Spleen (tissue), 11 donors: ENCODE data around the gene NBEA. TPM values are rescaled to one million over a fixed set of nuclear protein-coding genes. Genes with fewer than 3 reads are reported as not detected.

Source experiments
- DNase-seq: peaks from one replicate; pipeline ENCODE4 v3.0.0-alpha.2; 2020
- H3K27ac ChIP-seq, 8 donors: fragments of 200-600 bp; sonication (generic) in 7 of 8; 1 replicate in 4 of 8; 2 replicates in 4 of 8; pipeline versions ENCODE4 v1.5.0 to v1.8.0; 2016 to 2021; ENCODE audit warnings: inconsistent platforms in 4 of 8, mild to moderate bottlenecking in 4 of 8, moderate library complexity in 1 of 8
- H3K27me3 ChIP-seq, 7 donors: fragments of 200-600 bp; sonication (generic) in 6 of 7; replicated peaks in 1 of 7; 1 replicate in 4 of 7; 2 replicates in 3 of 7; pipeline versions ENCODE4 v1.5.0 to v1.8.0; 2016 to 2021; ENCODE audit warnings: inconsistent platforms in 3 of 7, mild to moderate bottlenecking in 1 of 7
- H3K36me3 ChIP-seq, 6 donors: fragments of 200-600 bp; sonication (generic) in 5 of 6; 1 replicate in 4 of 6; 2 replicates in 2 of 6; pipeline versions ENCODE4 v1.5.0 to v1.8.0; 2016 to 2021; ENCODE audit warnings: inconsistent platforms in 2 of 6
- H3K4me1 ChIP-seq, 6 donors: fragments of 200-600 bp; sonication (generic) in 5 of 6; 1 replicate in 3 of 6; 2 replicates in 3 of 6; pipeline versions ENCODE4 v1.5.0 to v1.8.0; 2016 to 2021; ENCODE audit warnings: inconsistent platforms in 3 of 6
- H3K4me3 ChIP-seq, 8 donors: fragments of 200-600 bp; sonication (generic) in 7 of 8; 1 replicate in 4 of 8; 2 replicates in 4 of 8; pipeline versions ENCODE4 v1.5.0 to v1.8.0; 2016 to 2021; ENCODE audit warnings: inconsistent platforms in 4 of 8, mild to moderate bottlenecking in 4 of 8, moderate library complexity in 2 of 8
- H3K9me3 ChIP-seq, 8 donors: fragments of 200-600 bp; sonication (generic) in 7 of 8; 1 replicate in 4 of 8; 2 replicates in 4 of 8; pipeline versions ENCODE4 v1.5.0 to v1.8.0; 2016 to 2021; ENCODE audit warnings: inconsistent platforms in 4 of 8
- CTCF ChIP-seq, 11 experiments: fragments of 200-600 bp in 7 of 11; fragments of 450-650 bp in 4 of 11; sonication (generic) in 4 of 11; IDR thresholded peaks in 8 of 11; conservative IDR thresholded peaks in 3 of 11; 1 replicate in 7 of 11; 2 replicates in 4 of 11; pipeline versions ENCODE4 v1.4.0 to v1.8.0; 2016 to 2021; ENCODE audit warnings: antibody characterized with exemption in 11 of 11, inconsistent platforms in 4 of 11, mild to moderate bottlenecking in 1 of 11
- POLR2A ChIP-seq, 3 donors: fragments of 450-650 bp; IDR thresholded peaks; one replicate each; pipeline ENCODE4 v1.5.1; 2017; ENCODE audit warnings: antibody characterized with exemption in 3 of 3, mild to moderate bottlenecking in 1 of 3
- POLR2AphosphoS5 ChIP-seq, 3 donors: sonication (generic); formaldehyde crosslinking; IDR thresholded peaks; one replicate each; pipeline ENCODE4 v1.5.1; 2017; ENCODE audit warnings: antibody characterized with exemption in 3 of 3
- WGBS, 5 donors: extraction: QIAGEN DNeasy Blood & Tissue Kit in 3 of 5; methylation state at CpG; one replicate each; pipeline versions ENCODE4 v1.1.5 to v1.1.7; 2013 to 2018; 5-methylcytosine and 5-hydroxymethylcytosine counted together
- intact Hi-C: fragments of 100-400 bp; cut with DNase I; formaldehyde crosslinking; loops from one replicate; pipeline ENCODE4 v1.15.0; 2023; ENCODE audit warnings: low total_unique reads
- polyA plus RNA-seq, 3 donors: library from polyadenylated mRNA; stranded (reverse); fragments of 200-250 nt; gene quantifications; one replicate each; pipeline ENCODE4 v1.2.1, GENCODE V29; 2013
- total RNA-seq, 7 donors: library from RNA; depleted of rRNA in 3 of 7; stranded (reverse); fragments of >200 nt in 3 of 7; fragmentation: NEBNext Ultra II Directional in 4 of 7; extraction: Animal tissue kit (Norgen Biotek cat#: 25700) in 4 of 7; gene quantifications; one replicate each; pipeline versions ENCODE4 v1.1.0 to v1.2.1, GENCODE V29; 2016 to 2021
- donor health status: healthy with polysubstance abuse.
- donor health status: DM: no; HTN: no; CAD: no; lungs with moderate emphysema.
- donor health status: DM: no; HTN: no; CAD: no.
- donor health status: Bipolar disorder and iron deficiency.
- donor health status: healthy.
- donor health status: DM: no; HTN: no; CAD: no.
- donor health status: DM: yes; HTN: yes; CAD: no.

NBEA gene
- total and polyA plus RNA-seq, 10 donors, result 1.8 to 27.7 (median 12.9) TPM

GRCh38 chr13:35475212-35475959, 533.3 kb downstream of the NBEA start:
- WGBS, 5 donors, result 9 to 26% (median 15%) methylated on average over 8 to 47 of the region's 47 CpGs
- Histone ChIP-seq H3K27ac (peak overlapping the region in 7 of 8 donors; percentile 22 to 69 (median 68)), H3K4me1 (peaks cover 0 to 47% (median 23%) of the 10 kb centered on the region in 6 donors), H3K4me3 (peak overlapping the region; percentile 32 to 71 (median 38)), H3K36me3 (no peaks in the 10 kb centered on the region), H3K27me3 (peaks cover 0 to 98% (median 53%) of the 10 kb centered on the region in 7 donors), H3K9me3 (peaks cover 0 to 33% (median 0%) of the 10 kb centered on the region in 8 donors)
- TF ChIP-seq POLR2AphosphoS5 (IDR thresholded peaks at IDR 0.05), result peak in 2 of 3 donors; percentile 63 to 64
- no peak for TF ChIP-seq POLR2A (IDR thresholded peaks at IDR 0.05)
- DNase-seq, result peak; percentile 79
- intact Hi-C loops, result no loop called here

- Histone ChIP-seq H3K9me3 (peaks cover 0 to 25% (median 0%) of the 10 kb centered on the region in 8 donors), H3K27ac (peak within 1 kb of the TSS in 7 of 8 donors; percentile 22 to 69 (median 68)), H3K27me3 (peaks cover 0 to 92% (median 47%) of the 10 kb centered on the region in 7 donors), H3K4me3 (peak within 1 kb of the TSS; percentile 32 to 71 (median 38)), H3K4me1 (peaks cover 0 to 38% (median 20%) of the 10 kb centered on the region in 6 donors), H3K36me3 (no peaks in the 10 kb centered on the region)
- TF ChIP-seq POLR2A (IDR thresholded peaks at IDR 0.05), result no peak
- TF ChIP-seq POLR2AphosphoS5 (IDR thresholded peaks at IDR 0.05), result peak in 1 of 3 donors; percentile 45
- 15 to 19% (median 17%) methylated on average over 35 of the region's 35 CpGs for WGBS, 5 donors
- intact Hi-C loops, result no loop called here
- DNase-seq, result peak; percentile 63
These were observed 534.2 kb downstream of the NBEA start, which contains the start of gene MAB21L1 for GRCh38 chr13:35475960-35476943. TSS of gene MAB21L1 (minus strand) at chr13:35476689. CDS start at chr13:35476138, 551 bp downstream.

DNA sequence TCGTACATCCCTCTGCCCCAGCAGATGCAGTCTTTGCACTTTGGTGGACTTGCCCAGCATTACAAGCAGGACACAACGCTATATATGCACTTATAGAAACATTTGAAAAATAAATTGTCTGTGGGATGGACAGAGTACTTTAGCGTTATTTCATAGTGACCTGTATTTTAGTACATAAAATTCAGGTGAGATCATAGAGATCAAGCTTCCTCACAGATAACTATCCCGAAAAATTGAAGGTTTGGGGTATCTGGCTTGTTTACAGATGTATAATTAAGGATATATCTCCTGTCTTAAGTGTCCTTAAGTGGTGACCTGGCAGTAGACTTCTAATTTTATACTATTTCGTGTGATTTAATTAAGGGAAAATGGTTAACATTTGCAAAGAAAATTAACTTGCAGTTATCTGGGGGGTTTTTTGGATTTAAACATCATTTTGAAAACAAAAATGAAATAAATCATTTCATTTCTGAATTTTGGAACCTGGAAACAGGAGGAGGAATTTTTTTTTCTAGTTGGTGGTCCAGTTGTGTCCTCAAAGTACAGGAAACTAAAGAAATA, 535.4 kb downstream of the NBEA start:
- no peaks in the 10 kb centered on the region for H3K36me3 ChIP-seq
- H3K27ac ChIP-seq, result no peak overlapping the region
- H3K9me3 ChIP-seq, result peaks cover 0 to 14% (median 0%) of the 10 kb centered on the region in 8 donors
- intact Hi-C loops, result no loop called here
- peaks cover 0 to 35% (median 19%) of the 10 kb centered on the region in 6 donors for H3K4me1 ChIP-seq
- TF ChIP-seq POLR2AphosphoS5 (IDR thresholded peaks at IDR 0.05) (no peak), POLR2A (IDR thresholded peaks at IDR 0.05) (no peak), CTCF (IDR thresholded peaks at IDR 0.05 in 8 of 11, conservative IDR thresholded peaks at IDR 0.05 in 3 of 11) (no peak)
- DNase-seq, result no peak
- H3K4me3 ChIP-seq, result no peak overlapping the region
- 40 to 57% (median 47%) methylated on average over 5 of the region's 5 CpGs for WGBS, 5 donors
- peaks cover 0 to 79% (median 40%) of the 10 kb centered on the region in 7 donors for H3K27me3 ChIP-seq

- peaks cover 0 to 14% (median 0%) of the 10 kb centered on the region in 8 donors for H3K9me3 ChIP-seq
- H3K27me3 ChIP-seq, result peaks cover 0 to 70% (median 40%) of the 10 kb centered on the region in 7 donors
- TF ChIP-seq POLR2A (IDR thresholded peaks at IDR 0.05) (no peak), POLR2AphosphoS5 (IDR thresholded peaks at IDR 0.05) (peak in 2 of 3 donors; percentile 10 to 29)
- intact Hi-C loops, result no loop called here
- peak; percentile 70 for DNase-seq
- WGBS, 5 donors, result 13 to 30% (median 19%) methylated on average over 51 of the region's 51 CpGs
- H3K4me1 ChIP-seq, result peaks cover 0 to 35% (median 19%) of the 10 kb centered on the region in 6 donors
- no peak overlapping the region for H3K27ac ChIP-seq
- H3K36me3 ChIP-seq, result no peaks in the 10 kb centered on the region
- peak overlapping the region in 2 of 8 donors; percentile 20 to 46 for H3K4me3 ChIP-seq
These were observed 536.4 kb downstream of the NBEA start for GRCh38 chr13:35478271-35479037.
